GM12801 (cell line): ENCODE data around the gene ENO4.

Experiments
- CTCF ChIP-seq: IDR thresholded peaks from one replicate; pipeline ENCODE4 v1.5.1; 2011; ENCODE audit warnings: control low read depth; ENCODE audit not compliant: insufficient read length; ENCODE audit errors: extremely low read depth

Gene ENO4

GRCh38 chr10:116849248-116850057 is at the start of gene ENO4:
TSS of gene ENO4 (plus strand) at chr10:116849499. CDS start at chr10:116849567, 68 bp downstream.
- no peak for TF ChIP-seq CTCF

- TF ChIP-seq CTCF, result no peak
Observed at GRCh38 chr10:116800286-116800929, 48.9 kb upstream of the ENO4 start.

- no peak for TF ChIP-seq CTCF
Observed at GRCh38 chr10:116801658-116802057, 47.6 kb upstream of the ENO4 start.

- TF ChIP-seq CTCF, result no peak
Observed at GRCh38 chr10:116802474-116802873, 46.8 kb upstream of the ENO4 start.

- TF ChIP-seq CTCF, result no peak
Observed at GRCh38 chr10:116802876-116803275, 46.4 kb upstream of the ENO4 start.

- no peak for TF ChIP-seq CTCF
Observed at GRCh38 chr10:116803451-116804249, 45.6 kb upstream of the ENO4 start.

GRCh38 chr10:116808706-116809105 is 40.6 kb upstream of the ENO4 start:
- TF ChIP-seq CTCF, result no peak
